ENCODE data around the gene ATP9A.

The ATP9A gene

DNA sequence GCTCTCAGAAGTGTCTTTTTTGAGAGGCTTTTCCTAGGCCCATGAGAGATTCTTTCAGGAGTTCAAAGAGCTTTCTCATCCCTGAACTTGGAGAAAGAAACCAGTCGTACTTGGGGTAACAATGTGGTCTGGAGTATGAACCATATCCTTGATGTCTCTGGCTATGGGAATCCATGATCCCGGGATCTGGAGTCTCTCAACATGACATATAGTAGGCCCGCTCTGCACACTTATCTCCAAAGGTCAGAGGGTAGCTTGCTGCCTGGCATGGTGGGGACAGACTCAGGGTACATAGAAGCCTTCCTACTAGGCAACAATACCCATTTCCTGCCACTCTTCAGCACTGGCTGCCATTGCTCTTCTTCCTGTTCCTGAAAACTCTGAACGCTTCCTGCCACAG lies 183.5 kb downstream of the ATP9A start:
- TF ChIP-seq, protein P1, sequence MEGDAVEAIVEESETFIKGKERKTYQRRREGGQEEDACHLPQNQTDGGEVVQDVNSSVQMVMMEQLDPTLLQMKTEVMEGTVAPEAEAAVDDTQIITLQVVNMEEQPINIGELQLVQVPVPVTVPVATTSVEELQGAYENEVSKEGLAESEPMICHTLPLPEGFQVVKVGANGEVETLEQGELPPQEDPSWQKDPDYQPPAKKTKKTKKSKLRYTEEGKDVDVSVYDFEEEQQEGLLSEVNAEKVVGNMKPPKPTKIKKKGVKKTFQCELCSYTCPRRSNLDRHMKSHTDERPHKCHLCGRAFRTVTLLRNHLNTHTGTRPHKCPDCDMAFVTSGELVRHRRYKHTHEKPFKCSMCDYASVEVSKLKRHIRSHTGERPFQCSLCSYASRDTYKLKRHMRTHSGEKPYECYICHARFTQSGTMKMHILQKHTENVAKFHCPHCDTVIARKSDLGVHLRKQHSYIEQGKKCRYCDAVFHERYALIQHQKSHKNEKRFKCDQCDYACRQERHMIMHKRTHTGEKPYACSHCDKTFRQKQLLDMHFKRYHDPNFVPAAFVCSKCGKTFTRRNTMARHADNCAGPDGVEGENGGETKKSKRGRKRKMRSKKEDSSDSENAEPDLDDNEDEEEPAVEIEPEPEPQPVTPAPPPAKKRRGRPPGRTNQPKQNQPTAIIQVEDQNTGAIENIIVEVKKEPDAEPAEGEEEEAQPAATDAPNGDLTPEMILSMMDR (conservative IDR thresholded peaks at IDR 0.05; ENCODE audit: low read depth, low read length), result no peak
- no peak for DNase-seq (ENCODE audit: low read depth)
- H3K4me3 ChIP-seq (ENCODE audit: low read depth, low read length), result no peak overlapping the region

DNA sequence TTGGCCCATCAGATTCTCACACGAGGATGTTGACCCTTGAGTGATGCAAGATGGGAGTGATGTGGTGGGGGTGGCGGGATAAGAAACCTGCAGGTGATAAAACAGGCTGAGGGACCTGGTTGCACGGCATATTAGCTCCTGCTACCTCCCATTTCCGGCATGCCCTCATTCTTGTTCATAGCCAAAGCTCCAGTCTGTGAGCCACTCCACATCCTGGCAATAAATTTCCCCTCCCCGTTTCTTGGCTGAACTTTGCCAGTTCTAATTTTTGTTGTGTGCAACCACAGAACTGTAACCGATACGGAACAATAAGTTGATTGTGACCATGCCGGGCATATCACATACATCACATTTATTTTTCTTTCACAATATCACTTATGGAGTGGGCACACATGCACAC lies 184.1 kb downstream of the ATP9A start:
- no peak overlapping the region for H3K4me3 ChIP-seq (ENCODE audit: low read depth, low read length)
- TF ChIP-seq, protein P1 (conservative IDR thresholded peaks at IDR 0.05; ENCODE audit: low read depth, low read length), result no peak
- no peak for DNase-seq (ENCODE audit: low read depth)

DNA sequence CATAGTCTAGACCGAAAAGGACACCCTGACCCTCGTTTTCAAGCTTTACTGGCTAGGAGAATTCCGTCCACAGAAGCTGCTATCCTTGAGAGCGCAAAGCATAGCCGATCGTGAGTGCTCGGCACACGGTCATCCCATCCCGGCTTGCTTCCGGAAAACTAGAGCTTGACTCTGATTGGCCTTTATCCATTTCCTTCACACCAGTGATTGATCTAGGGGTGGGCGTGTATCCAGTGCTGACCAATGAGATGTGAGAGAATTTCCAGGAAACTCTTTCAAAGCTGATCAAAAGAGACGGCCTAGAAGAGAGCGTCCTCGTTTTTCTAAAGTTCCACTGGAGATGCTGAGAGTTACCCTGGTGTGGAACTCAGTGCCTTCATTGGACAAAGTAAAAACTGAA lies 184.7 kb downstream of the ATP9A start:
- TF ChIP-seq, protein P1 (conservative IDR thresholded peaks at IDR 0.05; ENCODE audit: low read depth, low read length), result no peak
- DNase-seq (ENCODE audit: low read depth), result no peak

DNA sequence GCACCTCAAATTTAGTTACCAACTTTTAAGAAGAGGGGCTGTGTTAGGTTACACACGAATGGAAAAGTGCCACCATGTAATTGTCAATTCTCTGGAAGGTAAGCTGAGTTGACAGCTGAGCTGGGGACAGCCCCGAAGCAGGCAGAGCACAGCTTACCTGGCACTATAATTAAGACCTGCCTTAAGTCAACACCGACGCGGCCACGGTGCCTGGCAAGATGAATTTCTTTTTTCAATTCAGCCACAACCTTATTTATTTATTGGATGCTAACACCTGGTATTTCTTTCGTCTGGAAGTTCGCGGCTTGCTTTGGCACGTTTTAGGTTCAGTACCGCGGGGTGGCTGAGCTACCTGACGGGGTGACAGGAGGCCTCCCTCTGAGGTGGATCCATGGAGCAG lies 185.1 kb downstream of the ATP9A start:
- TF ChIP-seq, protein P1 (conservative IDR thresholded peaks at IDR 0.05; ENCODE audit: low read depth, low read length), result no peak
- no peak for DNase-seq (ENCODE audit: low read depth)
- H3K4me3 ChIP-seq (ENCODE audit: low read depth, low read length), result no peak overlapping the region

More for the DNA sequence above, 184.7 kb downstream of the ATP9A start:
- no peak overlapping the region for H3K4me3 ChIP-seq (ENCODE audit: low read depth, low read length)

DNA sequence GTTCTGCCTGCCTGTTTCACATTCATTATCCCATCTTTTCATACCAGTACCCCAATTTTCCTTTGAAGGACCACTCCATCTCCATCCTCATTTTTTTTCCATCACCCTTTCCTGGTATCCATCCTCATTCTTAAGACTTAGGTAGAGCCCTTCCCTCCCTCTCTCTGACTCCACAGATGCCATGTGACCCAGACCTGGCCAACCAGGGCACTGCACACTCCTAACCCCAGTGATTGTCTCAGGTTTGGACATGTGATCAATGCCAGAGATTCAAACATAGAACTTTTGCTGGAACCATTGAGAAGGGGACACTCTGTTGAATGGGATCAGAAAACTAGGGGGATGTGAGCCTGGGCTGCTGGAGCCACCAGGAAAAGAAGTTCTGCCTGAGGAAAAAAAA lies 186.6 kb downstream of the ATP9A start:
- DNase-seq (ENCODE audit: low read depth), result no peak
- no peak overlapping the region for H3K4me3 ChIP-seq (ENCODE audit: low read depth, low read length)
- TF ChIP-seq, protein P1 (conservative IDR thresholded peaks at IDR 0.05; ENCODE audit: low read depth, low read length), result no peak

DNA sequence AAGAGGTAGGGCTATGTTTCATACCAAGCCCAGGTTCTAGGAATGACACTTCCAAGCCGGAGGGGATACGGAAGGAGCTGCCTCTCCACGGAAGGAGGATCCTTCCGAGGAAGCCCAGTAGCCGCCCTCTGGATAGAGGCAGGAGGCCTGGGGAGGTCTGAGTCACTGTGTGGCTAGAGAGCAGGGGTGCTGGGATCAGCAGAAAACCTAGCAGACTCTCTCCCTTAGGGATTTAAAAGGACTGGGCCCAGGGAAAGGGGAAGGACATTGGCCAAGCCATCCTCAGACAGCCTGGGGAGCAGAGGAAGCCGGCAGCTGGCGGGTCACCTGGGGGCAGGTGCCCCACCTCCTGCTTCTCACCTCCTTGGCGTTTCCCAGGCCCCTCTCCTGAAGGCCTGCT lies 189.1 kb downstream of the ATP9A start:
- no peak overlapping the region for H3K4me3 ChIP-seq (ENCODE audit: low read depth, low read length)
- TF ChIP-seq, protein P1 (conservative IDR thresholded peaks at IDR 0.05; ENCODE audit: low read depth, low read length), result peak; percentile 6
- peak; percentile 77 for DNase-seq (ENCODE audit: low read depth)

DNA sequence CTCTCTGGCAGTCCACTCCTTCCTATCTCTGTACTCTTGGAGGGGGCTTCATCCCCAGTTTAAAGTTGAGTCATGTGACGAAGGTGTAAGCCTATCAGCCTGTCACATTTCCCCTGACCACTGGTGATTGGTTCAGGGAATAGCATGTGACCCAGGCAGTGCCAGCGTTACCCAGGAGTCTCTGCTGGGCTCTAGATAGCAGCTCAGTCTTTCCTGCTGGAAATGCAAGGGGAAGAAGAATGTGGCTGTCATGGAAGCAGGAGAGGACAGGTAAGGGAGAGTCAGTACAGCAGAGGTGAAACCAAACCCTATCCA lies 190.1 kb downstream of the ATP9A start:
- H3K4me3 ChIP-seq (ENCODE audit: low read depth, low read length), result no peak overlapping the region
- TF ChIP-seq, protein P1 (conservative IDR thresholded peaks at IDR 0.05; ENCODE audit: low read depth, low read length), result no peak
- no peak for DNase-seq (ENCODE audit: low read depth)

Measured in choroid plexus epithelial cell (primary cell).